Activated naive CD8-positive, alpha-beta T cell (primary cell): ENCODE measurements around the gene LARP4.
"Not testable (repeated sequence)": the region's sequence is repeated elsewhere in the genome, so short reads cannot be mapped to it uniquely, and the experiment has no call there.

Source experiments
- H3K27ac Mint-ChIP-seq: one replicate; pipeline ENCODE4 v1.8.0; 2021; ENCODE audit warnings: mixed read lengths
- H3K27me3 Mint-ChIP-seq: one replicate; pipeline ENCODE4 v1.8.0; 2021; ENCODE audit warnings: mixed read lengths
- H3K36me3 Mint-ChIP-seq: one replicate; pipeline ENCODE4 v1.8.0; 2021; ENCODE audit warnings: mixed read lengths
- H3K4me1 Mint-ChIP-seq: one replicate; pipeline ENCODE4 v1.8.0; 2021; ENCODE audit warnings: low read depth, mixed read lengths
- H3K4me3 Mint-ChIP-seq: one replicate; pipeline ENCODE4 v1.8.0; 2021; ENCODE audit warnings: mild to moderate bottlenecking, mixed read lengths
- H3K9me3 Mint-ChIP-seq: one replicate; pipeline ENCODE4 v1.8.0; 2021; ENCODE audit warnings: low read depth, mixed read lengths

LARP4 gene

GRCh38 chr12:50388793-50389192, 11.9 kb upstream of the LARP4 start:
- not testable (repeated sequence) for H3K27me3 Mint-ChIP-seq, H3K36me3 Mint-ChIP-seq, H3K9me3 Mint-ChIP-seq, H3K4me3 Mint-ChIP-seq, H3K27ac Mint-ChIP-seq, H3K4me1 Mint-ChIP-seq

- Mint-ChIP-seq H3K4me1 (no peaks in the 10 kb centered on the region), H3K36me3 (no peaks in the 10 kb centered on the region), H3K27me3 (no peaks in the 10 kb centered on the region), H3K27ac (no peak overlapping the region), H3K4me3 (no peak overlapping the region), H3K9me3 (no peaks in the 10 kb centered on the region)
Observed at GRCh38 chr12:50390316-50390741, 10.4 kb upstream of the LARP4 start.

GRCh38 chr12:50394469-50395029, 6.1 kb upstream of the LARP4 start:
- no peaks in the 10 kb centered on the region for H3K36me3 Mint-ChIP-seq
- H3K9me3 Mint-ChIP-seq, result no peaks in the 10 kb centered on the region
- peaks cover 4% of the 10 kb centered on the region for H3K4me1 Mint-ChIP-seq
- H3K4me3 Mint-ChIP-seq, result no peak overlapping the region
- no peak overlapping the region for H3K27ac Mint-ChIP-seq
- peaks cover 7% of the 10 kb centered on the region for H3K27me3 Mint-ChIP-seq

- Mint-ChIP-seq H3K9me3 (no peaks in the 10 kb centered on the region), H3K27ac (no peak overlapping the region), H3K27me3 (peaks cover 7% of the 10 kb centered on the region), H3K36me3 (peaks cover 2% of the 10 kb centered on the region), H3K4me1 (peaks cover 12% of the 10 kb centered on the region), H3K4me3 (no peak overlapping the region)
Observed at GRCh38 chr12:50397117-50397650, 3.5 kb upstream of the LARP4 start.

GRCh38 chr12:50398931-50399330, 1.8 kb upstream of the LARP4 start:
- Mint-ChIP-seq H3K4me1 (peaks cover 26% of the 10 kb centered on the region), H3K27ac (peak overlapping the region; percentile 64), H3K9me3 (no peaks in the 10 kb centered on the region), H3K36me3 (peaks cover 2% of the 10 kb centered on the region), H3K27me3 (peaks cover 7% of the 10 kb centered on the region), H3K4me3 (peak overlapping the region; percentile 59)

- Mint-ChIP-seq H3K27ac (peak overlapping the region; percentile 96), H3K27me3 (peaks cover 7% of the 10 kb centered on the region), H3K9me3 (no peaks in the 10 kb centered on the region), H3K36me3 (peaks cover 2% of the 10 kb centered on the region), H3K4me3 (peak overlapping the region; percentile 99), H3K4me1 (peaks cover 29% of the 10 kb centered on the region)
Observed at GRCh38 chr12:50400104-50400637, 514 bp upstream of the LARP4 start.

GRCh38 chr12:50401500-50402081, 906 bp downstream of the LARP4 start:
- Mint-ChIP-seq H3K9me3 (no peaks in the 10 kb centered on the region), H3K4me1 (peaks cover 32% of the 10 kb centered on the region), H3K36me3 (peaks cover 2% of the 10 kb centered on the region), H3K27me3 (peaks cover 2% of the 10 kb centered on the region), H3K4me3 (peak overlapping the region; percentile 99), H3K27ac (peak overlapping the region; percentile 96)

- H3K9me3 Mint-ChIP-seq, result no peaks in the 10 kb centered on the region
- peaks cover 33% of the 10 kb centered on the region for H3K4me1 Mint-ChIP-seq
- H3K27me3 Mint-ChIP-seq, result no peaks in the 10 kb centered on the region
- peak overlapping the region; percentile 99 for H3K4me3 Mint-ChIP-seq
- H3K36me3 Mint-ChIP-seq, result peaks cover 2% of the 10 kb centered on the region
- peak overlapping the region; percentile 17 for H3K27ac Mint-ChIP-seq
Observed at GRCh38 chr12:50402264-50403000, 1.7 kb downstream of the LARP4 start.

GRCh38 chr12:50403001-50403440, 2.3 kb downstream of the LARP4 start:
- peak overlapping the region; percentile 99 for H3K4me3 Mint-ChIP-seq
- peaks cover 36% of the 10 kb centered on the region for H3K4me1 Mint-ChIP-seq
- no peak overlapping the region for H3K27ac Mint-ChIP-seq
- no peaks in the 10 kb centered on the region for H3K9me3 Mint-ChIP-seq
- H3K36me3 Mint-ChIP-seq, result peaks cover 4% of the 10 kb centered on the region
- no peaks in the 10 kb centered on the region for H3K27me3 Mint-ChIP-seq

GRCh38 chr12:50404307-50404706, 3.6 kb downstream of the LARP4 start:
- no peaks in the 10 kb centered on the region for H3K9me3 Mint-ChIP-seq
- H3K4me3 Mint-ChIP-seq, result peak overlapping the region; percentile 10
- no peaks in the 10 kb centered on the region for H3K27me3 Mint-ChIP-seq
- peaks cover 6% of the 10 kb centered on the region for H3K36me3 Mint-ChIP-seq
- H3K27ac Mint-ChIP-seq, result no peak overlapping the region
- peaks cover 36% of the 10 kb centered on the region for H3K4me1 Mint-ChIP-seq

- Mint-ChIP-seq H3K4me1 (peaks cover 34% of the 10 kb centered on the region), H3K4me3 (no peak overlapping the region), H3K9me3 (no peaks in the 10 kb centered on the region), H3K27me3 (no peaks in the 10 kb centered on the region), H3K36me3 (peaks cover 10% of the 10 kb centered on the region), H3K27ac (no peak overlapping the region)
Observed at GRCh38 chr12:50411051-50411660, 10.5 kb downstream of the LARP4 start.

GRCh38 chr12:50415899-50416479, 15.3 kb downstream of the LARP4 start:
- peaks cover 6% of the 10 kb centered on the region for H3K36me3 Mint-ChIP-seq
- no peak overlapping the region for H3K27ac Mint-ChIP-seq
- H3K9me3 Mint-ChIP-seq, result no peaks in the 10 kb centered on the region
- no peaks in the 10 kb centered on the region for H3K27me3 Mint-ChIP-seq
- H3K4me1 Mint-ChIP-seq, result peaks cover 50% of the 10 kb centered on the region
- no peak overlapping the region for H3K4me3 Mint-ChIP-seq

- peaks cover 35% of the 10 kb centered on the region for H3K4me1 Mint-ChIP-seq
- peaks cover 2% of the 10 kb centered on the region for H3K36me3 Mint-ChIP-seq
- no peaks in the 10 kb centered on the region for H3K27me3 Mint-ChIP-seq
- no peak overlapping the region for H3K4me3 Mint-ChIP-seq
- H3K9me3 Mint-ChIP-seq, result no peaks in the 10 kb centered on the region
- H3K27ac Mint-ChIP-seq, result no peak overlapping the region
Observed at GRCh38 chr12:50419112-50419909, 18.6 kb downstream of the LARP4 start.

GRCh38 chr12:50422855-50423254, 22.2 kb downstream of the LARP4 start:
- not testable (repeated sequence) for H3K9me3 Mint-ChIP-seq, H3K27me3 Mint-ChIP-seq, H3K27ac Mint-ChIP-seq, H3K36me3 Mint-ChIP-seq, H3K4me3 Mint-ChIP-seq
- peaks cover 33% of the 10 kb centered on the region for H3K4me1 Mint-ChIP-seq
